Duodenal mucosa (tissue), 2 donors: ENCODE measurements around the gene TRANK1.

ENCODE experiments used
- H3K27ac ChIP-seq: one replicate; pipeline ENCODE4 v1.7.0; 2013; ENCODE audit warnings: low read depth, low read length
- H3K27me3 ChIP-seq, 2 donors: one replicate each; pipeline ENCODE4 v1.7.0; 2013; ENCODE audit warnings: low read length in 2 of 2, control low read depth in 1 of 2; ENCODE audit not compliant: insufficient read depth in 2 of 2, control insufficient read depth in 1 of 2
- H3K36me3 ChIP-seq, 2 donors: one replicate each; pipeline ENCODE4 v1.7.0; 2013; ENCODE audit warnings: low read length in 2 of 2, control low read depth in 1 of 2; ENCODE audit not compliant: insufficient read depth in 2 of 2, control insufficient read depth in 1 of 2
- H3K4me1 ChIP-seq, 2 donors: one replicate each; pipeline ENCODE4 v1.7.0; 2013; ENCODE audit warnings: low read length in 2 of 2, control low read depth in 1 of 2; ENCODE audit not compliant: insufficient read depth in 2 of 2, control insufficient read depth in 1 of 2
- H3K4me3 ChIP-seq, 2 donors: one replicate each; pipeline ENCODE4 v1.7.0; 2013; ENCODE audit warnings: low read length in 2 of 2, low read depth in 1 of 2
- H3K9ac ChIP-seq, 2 donors: one replicate each; pipeline ENCODE4 v1.7.0; 2013; ENCODE audit warnings: low read length in 2 of 2, low read depth in 1 of 2
- H3K9me3 ChIP-seq, 2 donors: one replicate each; pipeline ENCODE4 v1.7.0; 2013; ENCODE audit warnings: low read length in 2 of 2, control low read depth in 1 of 2; ENCODE audit not compliant: control insufficient read depth in 1 of 2

TRANK1 gene

GRCh38 chr3:36811768-36812167, 133.1 kb downstream of the TRANK1 start:
- no peak overlapping the region for H3K9ac ChIP-seq

GRCh38 chr3:36804295-36805055, 140.4 kb downstream of the TRANK1 start:
- H3K27me3 ChIP-seq: no peaks in the 10 kb centered on the region
- no peak overlapping the region for H3K9ac ChIP-seq
- H3K4me3 ChIP-seq: no peak overlapping the region
- no peak overlapping the region for H3K27ac ChIP-seq
- H3K36me3 ChIP-seq: no peaks in the 10 kb centered on the region
- H3K4me1 ChIP-seq: no peaks in the 10 kb centered on the region
- peaks cover 0 to 8% of the 10 kb centered on the region in 2 donors for H3K9me3 ChIP-seq

More at GRCh38 chr3:36811768-36812167, 133.1 kb downstream of the TRANK1 start:
- Histone ChIP-seq H3K27ac (no peak overlapping the region), H3K27me3 (no peaks in the 10 kb centered on the region), H3K36me3 (no peaks in the 10 kb centered on the region), H3K4me3 (no peak overlapping the region), H3K9me3 (no peaks in the 10 kb centered on the region), H3K4me1 (no peaks in the 10 kb centered on the region)

- no peaks in the 10 kb centered on the region for H3K4me1 ChIP-seq
- no peak overlapping the region for H3K4me3 ChIP-seq
- no peak overlapping the region for H3K9ac ChIP-seq
- peaks cover 0 to 8% of the 10 kb centered on the region in 2 donors for H3K9me3 ChIP-seq
- no peak overlapping the region for H3K27ac ChIP-seq
- H3K27me3 ChIP-seq: no peaks in the 10 kb centered on the region
- H3K36me3 ChIP-seq: no peaks in the 10 kb centered on the region
These were observed 141.6 kb downstream of the TRANK1 start for GRCh38 chr3:36803091-36803791.

GRCh38 chr3:36800533-36801116, 144.2 kb downstream of the TRANK1 start:
- no peak overlapping the region for H3K27ac ChIP-seq

GRCh38 chr3:36796881-36797280, 148.0 kb downstream of the TRANK1 start:
- H3K4me3 ChIP-seq: no peak overlapping the region
- H3K9me3 ChIP-seq: no peaks in the 10 kb centered on the region
- H3K36me3 ChIP-seq: no peaks in the 10 kb centered on the region
- H3K27ac ChIP-seq: no peak overlapping the region
- H3K27me3 ChIP-seq: no peaks in the 10 kb centered on the region
- no peaks in the 10 kb centered on the region for H3K4me1 ChIP-seq
- no peak overlapping the region for H3K9ac ChIP-seq

More at GRCh38 chr3:36800533-36801116, 144.2 kb downstream of the TRANK1 start:
- Histone ChIP-seq H3K27me3 (no peaks in the 10 kb centered on the region), H3K4me3 (no peak overlapping the region), H3K36me3 (no peaks in the 10 kb centered on the region), H3K9ac (no peak overlapping the region), H3K4me1 (no peaks in the 10 kb centered on the region), H3K9me3 (peaks cover 0 to 6% of the 10 kb centered on the region in 2 donors)

GRCh38 chr3:36796161-36796560, 148.7 kb downstream of the TRANK1 start:
- Histone ChIP-seq H3K9me3 (no peaks in the 10 kb centered on the region), H3K9ac (no peak overlapping the region), H3K4me1 (no peaks in the 10 kb centered on the region), H3K4me3 (no peak overlapping the region), H3K27ac (no peak overlapping the region), H3K27me3 (no peaks in the 10 kb centered on the region), H3K36me3 (no peaks in the 10 kb centered on the region)

GRCh38 chr3:36795622-36796021, 149.2 kb downstream of the TRANK1 start:
- H3K9me3 ChIP-seq: no peaks in the 10 kb centered on the region
- H3K9ac ChIP-seq: no peak overlapping the region
- H3K27me3 ChIP-seq: no peaks in the 10 kb centered on the region
- H3K36me3 ChIP-seq: no peaks in the 10 kb centered on the region
- H3K4me3 ChIP-seq: no peak overlapping the region
- H3K27ac ChIP-seq: no peak overlapping the region
- H3K4me1 ChIP-seq: no peaks in the 10 kb centered on the region

GRCh38 chr3:36792342-36792741, 152.5 kb downstream of the TRANK1 start:
- H3K9me3 ChIP-seq: no peaks in the 10 kb centered on the region
- no peak overlapping the region for H3K27ac ChIP-seq
- H3K4me3 ChIP-seq: no peak overlapping the region
- no peak overlapping the region for H3K9ac ChIP-seq
- no peaks in the 10 kb centered on the region for H3K4me1 ChIP-seq
- no peaks in the 10 kb centered on the region for H3K36me3 ChIP-seq
- no peaks in the 10 kb centered on the region for H3K27me3 ChIP-seq

GRCh38 chr3:36790765-36791164, 154.1 kb downstream of the TRANK1 start:
- Histone ChIP-seq H3K4me1 (no peaks in the 10 kb centered on the region), H3K36me3 (no peaks in the 10 kb centered on the region), H3K9ac (no peak overlapping the region), H3K27ac (no peak overlapping the region), H3K9me3 (no peaks in the 10 kb centered on the region), H3K4me3 (no peak overlapping the region), H3K27me3 (no peaks in the 10 kb centered on the region)
